HG03097 (cell line): ENCODE data around the gene SORBS1.

Experiments used
- ATAC-seq: cut with Tn5 transposase; IDR thresholded peaks from one replicate; pipeline ENCODE4 v1.9.1; 2021; ENCODE audit not compliant: unreplicated experiment, low FRiP score

The SORBS1 gene

GRCh38 chr10:95416270-95416669 is 144.9 kb downstream of the SORBS1 start:
- no peak for ATAC-seq

- no peak for ATAC-seq
Observed at GRCh38 chr10:95415621-95416031, 145.5 kb downstream of the SORBS1 start.

GRCh38 chr10:95414844-95415485 is 146.2 kb downstream of the SORBS1 start:
- ATAC-seq, result no peak

- no peak for ATAC-seq
Observed at GRCh38 chr10:95414016-95414830, 146.9 kb downstream of the SORBS1 start.

GRCh38 chr10:95413588-95413987 is 147.6 kb downstream of the SORBS1 start:
- no peak for ATAC-seq

- no peak for ATAC-seq
Observed at GRCh38 chr10:95411635-95412034, 149.5 kb downstream of the SORBS1 start.

GRCh38 chr10:95408983-95409873 is 151.9 kb downstream of the SORBS1 start:
- no peak for ATAC-seq

- no peak for ATAC-seq
Observed at GRCh38 chr10:95408148-95408960, 152.8 kb downstream of the SORBS1 start.

- no peak for ATAC-seq
Observed at GRCh38 chr10:95407546-95407945, 153.6 kb downstream of the SORBS1 start.

GRCh38 chr10:95406651-95407280 is 154.4 kb downstream of the SORBS1 start:
- ATAC-seq, result no peak

- ATAC-seq, result no peak
Observed at GRCh38 chr10:95405655-95406054, 155.5 kb downstream of the SORBS1 start.

GRCh38 chr10:95404864-95405263 is 156.3 kb downstream of the SORBS1 start:
- ATAC-seq, result no peak

GRCh38 chr10:95404462-95404858 is 156.7 kb downstream of the SORBS1 start:
- ATAC-seq, result no peak

- no peak for ATAC-seq
Observed at GRCh38 chr10:95403700-95404461, 157.3 kb downstream of the SORBS1 start.

GRCh38 chr10:95401704-95402469 is 159.3 kb downstream of the SORBS1 start:
- ATAC-seq, result no peak

- ATAC-seq, result no peak
Observed at GRCh38 chr10:95400787-95401186, 160.4 kb downstream of the SORBS1 start.

- no peak for ATAC-seq
Observed at GRCh38 chr10:95399183-95399582, 162.0 kb downstream of the SORBS1 start.

GRCh38 chr10:95397747-95398146 is 163.4 kb downstream of the SORBS1 start:
- no peak for ATAC-seq
